SK-N-MC (cell line): ENCODE measurements around the gene FNDC3A.

Experiments used
- EZH2 ChIP-seq: fragments of 200-600 bp; sonication (generic); IDR thresholded peaks from one replicate; pipeline ENCODE4 v1.6.1; 2017; ENCODE audit warnings: antibody characterized with exemption
- FOXP2 ChIP-seq: optimal IDR thresholded peaks from 2 replicates; pipeline ENCODE3; 2011; ENCODE audit warnings: mild to moderate bottlenecking, moderate library complexity; ENCODE audit not compliant: insufficient read depth; ENCODE audit errors: extremely low read length, control extremely low read depth
- POLR2AphosphoS5 ChIP-seq: IDR thresholded peaks from 2 replicates; pipeline ENCODE4 v1.6.1; 2012; ENCODE audit warnings: mild to moderate bottlenecking, low read depth, low read length, borderline replicate concordance

- no peak for TF ChIP-seq POLR2AphosphoS5
- no peak for TF ChIP-seq EZH2
- no peak for TF ChIP-seq FOXP2
These were observed 87.3 kb downstream of the FNDC3A start for GRCh38 chr13:49063011-49063410.
